SK-N-SH (cell line): ENCODE measurements around the gene UNC5B. TPM values are rescaled to one million over a fixed set of nuclear protein-coding genes. Genes with fewer than 3 reads are reported as not detected.

Experiments used
- CTCF ChIA-PET: fragments of 300-600, 350-600 bp; formaldehyde crosslinking; extraction: SDS; loops from one replicate; lab custom pipeline; 2021; lab: Yijun Ruan, JAX
- POLR2A ChIA-PET: fragments of 350-600 bp; sonication (Branson Sonifier 250); formaldehyde crosslinking; extraction: SDS; loops from one replicate; lab custom pipeline; 2020; ENCODE audit warnings: antibody characterized with exemption, inconsistent platforms; lab: Yijun Ruan, JAX
- DNase-seq: peaks from one replicate; pipeline ENCODE4 v3.0.0; 2012
- H2AFZ ChIP-seq: fragments of 200-600 bp; sonication (generic); 2 replicates; pipeline ENCODE4 v1.8.1; 2016; ENCODE audit warnings: antibody characterized with exemption, mild to moderate bottlenecking, low read depth
- H3F3A ChIP-seq: fragments of 200-600 bp; sonication (generic); replicated peaks from 2 replicates; pipeline ENCODE3; 2016; ENCODE audit warnings: antibody characterized with exemption, mild to moderate bottlenecking; ENCODE audit not compliant: insufficient read depth
- H3K27ac ChIP-seq, 2 experiments: fragments of 200-500 bp in 1 of 2; fragments of 200-600 bp in 1 of 2; sonication (Bioruptor generic) in 1 of 2; sonication (generic), shearing (Covaris generic) in 1 of 2; 2 replicates each; pipeline versions ENCODE4 v1.5.1 to v1.6.1; 2014 to 2016; ENCODE audit warnings: low read depth in 2 of 2, inconsistent platforms in 1 of 2, low read length in 1 of 2, mild to moderate bottlenecking in 1 of 2, mixed read lengths in 1 of 2
- H3K27me3 ChIP-seq: fragments of 200-600 bp; sonication (generic), shearing (Covaris generic); 2 replicates; pipeline ENCODE4 v1.6.1; 2016; ENCODE audit warnings: mixed run types; ENCODE audit not compliant: insufficient read depth
- H3K36me3 ChIP-seq, 2 experiments: fragments of 200-500 bp in 1 of 2; fragments of 200-600 bp in 1 of 2; sonication (Bioruptor generic) in 1 of 2; sonication (generic) in 1 of 2; replicated peaks in 1 of 2; 2 replicates each; pipeline versions ENCODE3 to v1.5.1; 2014 to 2016; ENCODE audit warnings: low read length in 1 of 2, mild to moderate bottlenecking in 1 of 2; ENCODE audit not compliant: insufficient read depth in 2 of 2, control insufficient read depth in 1 of 2
- H3K4me1 ChIP-seq, 2 experiments: fragments of 200-500 bp in 1 of 2; fragments of 200-600 bp in 1 of 2; sonication (Bioruptor generic) in 1 of 2; sonication (generic), shearing (Covaris generic) in 1 of 2; 2 replicates each; pipeline versions ENCODE4 v1.5.1 to v1.6.1; 2014 to 2016; ENCODE audit warnings: low read depth in 1 of 2, low read length in 1 of 2, mixed run types in 1 of 2; ENCODE audit not compliant: insufficient read depth in 2 of 2, control insufficient read depth in 1 of 2
- H3K4me2 ChIP-seq: fragments of 200-600 bp; sonication (generic), shearing (Covaris generic); 2 replicates; pipeline ENCODE4 v1.6.1; 2017; ENCODE audit warnings: mixed run types
- H3K4me3 ChIP-seq, 2 experiments: fragments of 200-500 bp in 1 of 2; fragments of 200-600 bp in 1 of 2; sonication (Bioruptor generic) in 1 of 2; sonication (generic), shearing (Covaris generic) in 1 of 2; 2 replicates each; pipeline versions ENCODE4 v1.5.1 to v1.8.1; 2014 to 2016; ENCODE audit warnings: low read depth in 2 of 2, inconsistent platforms in 1 of 2, low read length in 1 of 2, mild to moderate bottlenecking in 1 of 2, mixed read lengths in 1 of 2, moderate library complexity in 1 of 2
- H3K79me2 ChIP-seq: fragments of 200-600 bp; sonication (generic); 2 replicates; pipeline ENCODE4 v1.8.1; 2017; ENCODE audit warnings: mild to moderate bottlenecking; ENCODE audit not compliant: insufficient read depth
- H3K9ac ChIP-seq: fragments of 200-600 bp; sonication (generic); 2 replicates; pipeline ENCODE4 v1.6.1; 2017; ENCODE audit warnings: mixed run types
- H3K9me2 ChIP-seq: fragments of 200-600 bp; sonication (generic); 2 replicates; pipeline ENCODE4 v1.6.1; 2017; ENCODE audit warnings: mixed run types
- H3K9me3 ChIP-seq: fragments of 200-600 bp; sonication (generic); 2 replicates; pipeline ENCODE4 v1.6.1; 2017; ENCODE audit warnings: mixed run types, mild to moderate bottlenecking, moderate library complexity
- H4K20me1 ChIP-seq: fragments of 200-600 bp; sonication (generic); 2 replicates; pipeline ENCODE4 v1.6.1; 2017; ENCODE audit warnings: mild to moderate bottlenecking, mixed run types; ENCODE audit not compliant: insufficient read depth
- CTCF ChIP-seq: fragments of 200-600 bp; sonication (generic); IDR thresholded peaks from 2 replicates; pipeline ENCODE4 v1.6.1; 2017; ENCODE audit warnings: antibody characterized with exemption, mild to moderate bottlenecking, moderate library complexity
- ELF1 ChIP-seq: IDR thresholded peaks from 2 replicates; pipeline ENCODE4 v1.4.0; 2012
- EZH2phosphoT487 ChIP-seq: fragments of 200-600 bp; sonication (generic); IDR thresholded peaks from 2 replicates; pipeline ENCODE4 v1.6.1; 2017; ENCODE audit warnings: low read depth, mixed run types, mild to moderate bottlenecking, antibody characterized with exemption, moderate library complexity, borderline replicate concordance
- FOXJ3 ChIP-seq: sonication (generic); formaldehyde crosslinking; IDR thresholded peaks from 2 replicates; pipeline ENCODE4 v1.5.1; 2020; ENCODE audit warnings: mild to moderate bottlenecking, missing genetic modification reagents
- GABPA ChIP-seq: IDR thresholded peaks from 2 replicates; pipeline ENCODE4 v1.4.0; 2012; ENCODE audit warnings: low read depth, mild to moderate bottlenecking
- GATA2 ChIP-seq: sonication (generic); formaldehyde crosslinking; IDR thresholded peaks from 2 replicates; pipeline ENCODE4 v1.5.0; 2020; ENCODE audit warnings: mild to moderate bottlenecking, missing genetic modification reagents
- RCOR1 ChIP-seq: fragments of 150-350 bp; IDR thresholded peaks from 2 replicates; pipeline ENCODE4 v1.6.1; 2017; ENCODE audit warnings: antibody characterized with exemption, low read length
- RFX5 ChIP-seq: IDR thresholded peaks from 2 replicates; pipeline ENCODE4 v1.6.1; 2012; ENCODE audit warnings: mild to moderate bottlenecking, improper control_type of control experiment, low read length
- TAF1 ChIP-seq: IDR thresholded peaks from 2 replicates; pipeline ENCODE4 v1.6.1; 2012; ENCODE audit warnings: low read depth, mild to moderate bottlenecking, low read length, moderate library complexity, borderline replicate concordance
- TCF12 ChIP-seq: IDR thresholded peaks from 2 replicates; pipeline ENCODE4 v1.4.0; 2012
- YY1 ChIP-seq: IDR thresholded peaks from 2 replicates; pipeline ENCODE4 v1.4.0; 2012; ENCODE audit warnings: low read depth, mild to moderate bottlenecking
- WGBS: methylation state at CpG from one replicate; pipeline ENCODE4 v1.1.6; 2017; ENCODE audit warnings: low lambda C conversion rate; 5-methylcytosine and 5-hydroxymethylcytosine counted together
- polyA plus RNA-seq, 3 experiments: library from polyadenylated mRNA; depleted of rRNA; stranded (reverse); fragments of >200 nt; gene quantifications; 2 replicates each; pipeline ENCODE4 v1.2.3, GENCODE V29; 2012

Gene UNC5B
- polyA plus RNA-seq, 1 of the 3 experiments (the other 2 are of a cell fraction): 13.8 TPM

- Histone ChIP-seq H3K9me3 (no peaks in the 10 kb centered on the region), H3K4me1 (peaks cover 8 to 55% of the 10 kb centered on the region in 2 experiments; a peak in 2 of 4 replicates), H3K4me2 (no peak overlapping the region), H3K27me3 (peaks cover 7% of the 10 kb centered on the region; the same call in 1 of the 2 replicates), H3K27ac (no peak overlapping the region), H3F3A (no peaks in the 10 kb centered on the region), H4K20me1 (peaks cover 26% of the 10 kb centered on the region), H3K9me2 (no peaks in the 10 kb centered on the region), H3K79me2 (peaks cover 39% of the 10 kb centered on the region), H3K4me3 (no peak overlapping the region), H2AFZ (no peak overlapping the region), H3K9ac (no peak overlapping the region), H3K36me3 (no peaks in the 10 kb centered on the region)
- ChIA-PET POLR2A (interaction anchor here (1.0 to 6.9 kb wide), 3 partner anchors 13 to 45 kb away, joined by 3 to 65 read pairs (median 11); no protein-coding TSS in a partner anchor), CTCF (interaction anchor here (1.2 to 10.6 kb wide), 9 partner anchors 11 to 308 kb away, joined by 3 to 107 read pairs (median 10); no protein-coding TSS in a partner anchor)
- WGBS: 62% methylated on average over 4 of the region's 4 CpGs
- no peak for DNase-seq
- TF ChIP-seq FOXJ3 (CRISPR knock-in tag): no peak
- no peak for TF ChIP-seq YY1
- TF ChIP-seq ELF1: no peak
- no peak for TF ChIP-seq EZH2phosphoT487
- no peak for TF ChIP-seq TCF12
- no peak for TF ChIP-seq RFX5
- TF ChIP-seq GABPA: no peak
- TF ChIP-seq TAF1: no peak
- no peak for TF ChIP-seq RCOR1
- TF ChIP-seq CTCF: no peak
Observed at GRCh38 chr10:71211053-71211452, 1.3 kb upstream of the UNC5B start.

- peak overlapping the region; percentile 88 for H3K4me2 ChIP-seq
- TF ChIP-seq GATA2 (peak; percentile 67), RFX5 (no peak)
- H2AFZ ChIP-seq: peak overlapping the region; percentile 78; the same call in 1 of the 2 replicates
- no peaks in the 10 kb centered on the region for H3K9me3 ChIP-seq
- H3K9me2 ChIP-seq: no peaks in the 10 kb centered on the region
- peak overlapping the region; percentile 90 to 98 for H3K4me3 ChIP-seq
- no peak for DNase-seq
- H3F3A ChIP-seq: no peaks in the 10 kb centered on the region
- peak overlapping the region; percentile 60 for H3K9ac ChIP-seq
- H3K36me3 ChIP-seq: no peaks in the 10 kb centered on the region
- peak overlapping the region in 1 of 2 experiments; percentile 75; a peak in 2 of 4 replicates for H3K27ac ChIP-seq
- H4K20me1 ChIP-seq: peaks cover 34% of the 10 kb centered on the region
- ChIA-PET CTCF (interaction anchor here (0.7 to 10.6 kb wide), 17 partner anchors 10 to 326 kb away, joined by 3 to 107 read pairs (median 6); no protein-coding TSS in a partner anchor), POLR2A (interaction anchor here (0.6 to 6.9 kb wide), 15 partner anchors 12 to 321 kb away, joined by 3 to 65 read pairs (median 4); no protein-coding TSS in a partner anchor)
- peaks cover 16 to 61% of the 10 kb centered on the region in 2 experiments; a peak in 2 of 4 replicates for H3K4me1 ChIP-seq
- 10% methylated on average over 7 of the region's 7 CpGs for WGBS
- H3K79me2 ChIP-seq: peaks cover 47% of the 10 kb centered on the region
- peaks cover 7% of the 10 kb centered on the region; the same call in 1 of the 2 replicates for H3K27me3 ChIP-seq
Observed at GRCh38 chr10:71211775-71212317, 524 bp upstream of the UNC5B start.
